Keratinocyte (primary cell): ENCODE measurements around the gene NCK2. TPM values are rescaled to one million over a fixed set of nuclear protein-coding genes. Genes with fewer than 3 reads are reported as not detected.

Experiments
- DNase-seq: peaks from one replicate; pipeline ENCODE4 v3.0.0-alpha.2; 2011; ENCODE audit warnings: low read depth, missing footprints, low spot score
- FAIRE-seq: peaks from 2 replicates; lab custom pipeline; 2011; peaks lifted over from hg19 to GRCh38; lab: Jason Lieb, UNC
- H2AFZ ChIP-seq: 2 replicates; pipeline ENCODE4 v1.6.0; 2012; ENCODE audit warnings: low read length, control low read depth, inconsistent platforms; ENCODE audit not compliant: control insufficient read depth
- H3K27ac ChIP-seq: 2 replicates; pipeline ENCODE4 v1.5.1; 2011; ENCODE audit warnings: low read length; ENCODE audit not compliant: control insufficient read depth, insufficient read depth
- H3K27me3 ChIP-seq: 3 replicates; pipeline ENCODE4 v1.6.0; 2011; ENCODE audit warnings: low read length; ENCODE audit not compliant: control insufficient read depth, insufficient read depth; ENCODE audit errors: extremely low read depth
- H3K36me3 ChIP-seq, 2 experiments: 2 replicates in 1 of 2; 3 replicates in 1 of 2; pipeline ENCODE4 v1.5.1; 2011; ENCODE audit warnings: low read length in 2 of 2, mild to moderate bottlenecking in 1 of 2; ENCODE audit not compliant: control insufficient read depth in 2 of 2, insufficient read depth in 2 of 2; ENCODE audit errors: extremely low read depth in 1 of 2
- H3K4me1 ChIP-seq: 3 replicates; pipeline ENCODE4 v1.5.1; 2011; ENCODE audit warnings: low read length; ENCODE audit not compliant: control insufficient read depth, insufficient read depth; ENCODE audit errors: extremely low read depth
- H3K4me2 ChIP-seq: 3 replicates; pipeline ENCODE4 v1.6.0; 2011; ENCODE audit warnings: low read depth, low read length; ENCODE audit not compliant: control insufficient read depth, insufficient read depth; ENCODE audit errors: extremely low read depth
- H3K4me3 ChIP-seq, 3 experiments: fragments of 200-600 bp in 1 of 3; sonication (generic) in 1 of 3; 2 replicates in 2 of 3; 3 replicates in 1 of 3; pipeline ENCODE4 v1.5.1; 2011 to 2016; ENCODE audit warnings: low read length in 3 of 3, mild to moderate bottlenecking in 3 of 3, control low read depth in 2 of 3, inconsistent platforms in 1 of 3, low read depth in 1 of 3, mixed read lengths in 1 of 3, mixed run types in 1 of 3, moderate library complexity in 1 of 3; ENCODE audit not compliant: control insufficient read depth in 2 of 3, insufficient read depth in 2 of 3; ENCODE audit errors: extremely low read depth in 1 of 3
- H3K79me2 ChIP-seq: 2 replicates; pipeline ENCODE4 v1.6.0; 2012; ENCODE audit warnings: low read length; ENCODE audit not compliant: control insufficient read depth, insufficient read depth
- H3K9ac ChIP-seq: 3 replicates; pipeline ENCODE4 v1.6.0; 2011; ENCODE audit warnings: low read length; ENCODE audit not compliant: control insufficient read depth, insufficient read depth; ENCODE audit errors: extremely low read depth
- H3K9me1 ChIP-seq: 3 replicates; pipeline ENCODE4 v1.6.0; 2011; ENCODE audit warnings: low read length; ENCODE audit not compliant: control insufficient read depth, insufficient read depth; ENCODE audit errors: extremely low read depth
- H3K9me3 ChIP-seq: 2 replicates; pipeline ENCODE4 v1.5.1; 2012; ENCODE audit warnings: low read depth, low read length; ENCODE audit not compliant: control insufficient read depth
- H4K20me1 ChIP-seq: 3 replicates; pipeline ENCODE4 v1.6.0; 2011; ENCODE audit warnings: low read length; ENCODE audit not compliant: control insufficient read depth, insufficient read depth; ENCODE audit errors: extremely low read depth
- EZH2 ChIP-seq: IDR thresholded peaks from one replicate; pipeline ENCODE4 v1.6.1; 2012; ENCODE audit warnings: inconsistent platforms, mild to moderate bottlenecking, low read length, moderate library complexity
- dilution Hi-C: fragments of 300-500 bp; cut with MboI; formaldehyde crosslinking; loops from one replicate; pipeline ENCODE4 v1.7.0; 2020; ENCODE audit warnings: low sequenced_read_pairs; ENCODE audit not compliant: extremely low pct_ligation_motif_present
- polyA plus RNA-seq, 5 experiments: library from polyadenylated mRNA; depleted of rRNA in 3 of 5; stranded (reverse) in 3 of 5; stranded (forward) in 1 of 5; unstranded in 1 of 5; fragments of >200 nt; gene quantifications; 1 replicate in 1 of 5; 2 replicates in 3 of 5; 3 replicates in 1 of 5; pipeline versions ENCODE4 v1.2.1 to v1.2.3, GENCODE V29; 2011 to 2012; ENCODE audit warnings: missing spikeins in 2 of 5, low read depth in 1 of 5, low replicate concordance in 1 of 5
- TF ChIP-seq, protein P1 (sequence below), 3 experiments: IDR thresholded peaks in 1 of 3; conservative IDR thresholded peaks in 1 of 3; optimal IDR thresholded peaks in 1 of 3; 2 replicates in 2 of 3; 3 replicates in 1 of 3; pipeline versions ENCODE3 to v1.5.1; 2011; ENCODE audit warnings: low read length in 3 of 3, mild to moderate bottlenecking in 3 of 3, moderate library complexity in 2 of 3, control low read depth in 1 of 3, inconsistent platforms in 1 of 3; ENCODE audit not compliant: insufficient read depth in 2 of 3; ENCODE audit errors: extremely low read depth in 1 of 3

The NCK2 gene
- polyA plus RNA-seq, 1 donor (not counting 4 experiments of a cell fraction or from before 2014, with no cell fraction given), result 31.4 TPM

GRCh38 chr2:105803337-105803736 lies 58.6 kb downstream of the NCK2 start:
- no peak for DNase-seq
- no peak overlapping the region for H3K4me3 ChIP-seq
- no peak for TF ChIP-seq EZH2
- TF ChIP-seq, protein P1, sequence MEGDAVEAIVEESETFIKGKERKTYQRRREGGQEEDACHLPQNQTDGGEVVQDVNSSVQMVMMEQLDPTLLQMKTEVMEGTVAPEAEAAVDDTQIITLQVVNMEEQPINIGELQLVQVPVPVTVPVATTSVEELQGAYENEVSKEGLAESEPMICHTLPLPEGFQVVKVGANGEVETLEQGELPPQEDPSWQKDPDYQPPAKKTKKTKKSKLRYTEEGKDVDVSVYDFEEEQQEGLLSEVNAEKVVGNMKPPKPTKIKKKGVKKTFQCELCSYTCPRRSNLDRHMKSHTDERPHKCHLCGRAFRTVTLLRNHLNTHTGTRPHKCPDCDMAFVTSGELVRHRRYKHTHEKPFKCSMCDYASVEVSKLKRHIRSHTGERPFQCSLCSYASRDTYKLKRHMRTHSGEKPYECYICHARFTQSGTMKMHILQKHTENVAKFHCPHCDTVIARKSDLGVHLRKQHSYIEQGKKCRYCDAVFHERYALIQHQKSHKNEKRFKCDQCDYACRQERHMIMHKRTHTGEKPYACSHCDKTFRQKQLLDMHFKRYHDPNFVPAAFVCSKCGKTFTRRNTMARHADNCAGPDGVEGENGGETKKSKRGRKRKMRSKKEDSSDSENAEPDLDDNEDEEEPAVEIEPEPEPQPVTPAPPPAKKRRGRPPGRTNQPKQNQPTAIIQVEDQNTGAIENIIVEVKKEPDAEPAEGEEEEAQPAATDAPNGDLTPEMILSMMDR (optimal IDR thresholded peaks at IDR 0.05 in 1 of 3, IDR thresholded peaks at IDR 0.05 in 1 of 3, conservative IDR thresholded peaks at IDR 0.05 in 1 of 3; ENCODE audit: extremely low read depth in 1 of 3, insufficient read depth in 2 of 3, low read length in 3 of 3), result no peak
- no peaks in the 10 kb centered on the region for H3K27me3 ChIP-seq
- no peaks in the 10 kb centered on the region for H4K20me1 ChIP-seq
- dilution Hi-C loops, result no loop called here
- H3K9ac ChIP-seq, result no peak overlapping the region
- peaks cover 4% of the 10 kb centered on the region in 2 experiments for H3K36me3 ChIP-seq
- peaks cover 9% of the 10 kb centered on the region for H3K4me1 ChIP-seq
- peaks cover 91% of the 10 kb centered on the region for H3K79me2 ChIP-seq
- no peak overlapping the region for H3K27ac ChIP-seq
- H2AFZ ChIP-seq, result no peak overlapping the region
- H3K4me2 ChIP-seq, result no peak overlapping the region
- H3K9me1 ChIP-seq, result no peaks in the 10 kb centered on the region
- no peaks in the 10 kb centered on the region for H3K9me3 ChIP-seq
- FAIRE-seq, result no peak

GRCh38 chr2:105803773-105804172 lies 59.1 kb downstream of the NCK2 start:
- H3K9ac ChIP-seq, result no peak overlapping the region
- no peaks in the 10 kb centered on the region for H4K20me1 ChIP-seq
- no peaks in the 10 kb centered on the region for H3K27me3 ChIP-seq
- H3K4me1 ChIP-seq, result peaks cover 7% of the 10 kb centered on the region
- FAIRE-seq (no peak), DNase-seq (no peak)
- H3K79me2 ChIP-seq, result peaks cover 91% of the 10 kb centered on the region
- no peak overlapping the region for H3K4me3 ChIP-seq
- no peaks in the 10 kb centered on the region for H3K9me3 ChIP-seq
- no peaks in the 10 kb centered on the region for H3K9me1 ChIP-seq
- H2AFZ ChIP-seq, result no peak overlapping the region
- H3K4me2 ChIP-seq, result no peak overlapping the region
- H3K27ac ChIP-seq, result no peak overlapping the region
- dilution Hi-C loops, result no loop called here
- H3K36me3 ChIP-seq, result peaks cover 4% of the 10 kb centered on the region in 2 experiments
- TF ChIP-seq EZH2, result no peak
- TF ChIP-seq, protein P1 (optimal IDR thresholded peaks at IDR 0.05 in 1 of 3, IDR thresholded peaks at IDR 0.05 in 1 of 3, conservative IDR thresholded peaks at IDR 0.05 in 1 of 3; ENCODE audit: extremely low read depth in 1 of 3, insufficient read depth in 2 of 3, low read length in 3 of 3), result no peak
